Measurements from ENCODE around the gene CD38. TPM values are rescaled to one million over a fixed set of nuclear protein-coding genes. Genes with fewer than 3 reads are reported as not detected.

CD38 gene
- total RNA-seq, 1 experiment from 2014 or later = 0.07 TPM

DNA sequence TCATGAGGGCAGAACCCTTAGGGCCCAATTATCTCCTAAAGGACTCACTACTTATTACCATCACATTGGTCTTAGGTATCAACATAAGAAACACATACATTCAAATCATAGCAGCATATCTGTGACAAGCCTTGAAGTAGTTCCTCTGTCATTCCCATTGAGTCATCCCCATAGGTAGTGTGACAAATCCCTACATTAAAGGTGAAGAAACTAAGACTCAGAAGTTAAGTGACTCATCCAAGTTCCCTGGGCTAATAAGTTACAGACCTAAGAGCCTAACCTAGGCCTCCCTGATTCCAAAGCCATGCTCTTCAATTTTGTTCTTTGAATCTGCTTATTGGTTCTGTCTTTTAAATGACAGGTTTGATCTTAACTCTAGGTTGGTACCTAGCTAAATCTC is 58.2 kb downstream of the CD38 start:
- Histone ChIP-seq H3K18ac (ENCODE audit: insufficient read length, low read depth, low read length) (no peak overlapping the region), H3K14ac (ENCODE audit: insufficient read depth, low read length) (no peak overlapping the region), H4K8ac (replicated peaks; ENCODE audit: insufficient read length, low read depth, low read length) (no peak overlapping the region), H2BK20ac (ENCODE audit: low read depth, low read length, poor library complexity, severe bottlenecking) (no peak overlapping the region), H3K4me2 (ENCODE audit: insufficient read depth, insufficient read length, low read length) (no peak overlapping the region), H3K23ac (ENCODE audit: insufficient read length, low read depth, low read length) (no peak overlapping the region), H2AFZ (ENCODE audit: low read length) (no peak overlapping the region), H3K27me3 (ENCODE audit: insufficient read depth, low read length) (no peaks in the 10 kb centered on the region), H3K4me1 (ENCODE audit: insufficient read depth, low read length) (no peaks in the 10 kb centered on the region), H4K5ac (ENCODE audit: insufficient read length, low read depth, low read length) (no peak overlapping the region), H4K20me1 (ENCODE audit: control insufficient read depth, insufficient read depth, insufficient read length) (no peaks in the 10 kb centered on the region), H4K91ac (ENCODE audit: insufficient read length, low read depth, low read length) (no peak overlapping the region), H3T11ph (ENCODE audit: low read length) (no peak overlapping the region), H3K27ac (ENCODE audit: insufficient read length, low read depth, low read length) (no peak overlapping the region), H3K79me2 (ENCODE audit: insufficient read depth, low read length) (no peaks in the 10 kb centered on the region), H2AK5ac (ENCODE audit: insufficient read length, low read length) (no peak overlapping the region), H3K79me1 (ENCODE audit: insufficient read depth, low read depth, low read length, poor library complexity, severe bottlenecking) (no peaks in the 10 kb centered on the region), H2BK120ac (ENCODE audit: low read depth, low read length, poor library complexity, severe bottlenecking) (no peak overlapping the region), H3K4ac (ENCODE audit: low read depth, low read length) (no peak overlapping the region), H2BK12ac (ENCODE audit: insufficient read length, low read depth, low read length) (no peak overlapping the region), H2BK15ac (ENCODE audit: low read depth, low read length) (no peak overlapping the region), H3K9me3 (ENCODE audit: control insufficient read depth, low read depth, low read length) (no peaks in the 10 kb centered on the region), H2BK5ac (ENCODE audit: insufficient read length, low read length) (no peak overlapping the region), H3K9ac (ENCODE audit: extremely low read depth, insufficient read length, low read length) (no peak overlapping the region), H3K56ac (ENCODE audit: insufficient read length, low read depth, low read length) (no peak overlapping the region), H3K23me2 (ENCODE audit: insufficient read length, low read depth, low read length, poor library complexity, severe bottlenecking) (no peaks in the 10 kb centered on the region)
- Mint-ChIP-seq H3K36me3 (ENCODE audit: insufficient read depth in 1 of 3, low read depth in 3 of 3) (peaks cover 0 to 16% (median 6%) of the 10 kb centered on the region in 3 experiments; a peak in 5 of 7 replicates), H3K27me3 (ENCODE audit: low read depth) (peaks cover 2% of the 10 kb centered on the region; the same call in 1 of the 2 replicates), H3K27ac (no peak overlapping the region), H3K4me1 (peaks cover 4 to 5% of the 10 kb centered on the region in 2 experiments), H3K4me3 (no peak overlapping the region), H3K9me3 (peaks cover 0 to 3% of the 10 kb centered on the region in 2 experiments; a peak in 2 of 5 replicates)
- no peak for TF ChIP-seq CTCF (conservative IDR thresholded peaks at IDR 0.05)
- no peak for DNase-seq

Measured in H9 (cell line).